Measurements from ENCODE around the gene TBCD. TPM values are rescaled to one million over a fixed set of nuclear protein-coding genes. Genes with fewer than 3 reads are reported as not detected.
A peak's percentile ranks its signal among the peaks of the same experiment; 100 is the strongest.
"Not testable (repeated sequence)": the region's sequence is repeated elsewhere in the genome, so short reads cannot be mapped to it uniquely, and the experiment has no call there.

The TBCD gene
- total RNA-seq, 4 donors from 2014 or later = 49.7 to 119 (median 71.5) TPM

DNA sequence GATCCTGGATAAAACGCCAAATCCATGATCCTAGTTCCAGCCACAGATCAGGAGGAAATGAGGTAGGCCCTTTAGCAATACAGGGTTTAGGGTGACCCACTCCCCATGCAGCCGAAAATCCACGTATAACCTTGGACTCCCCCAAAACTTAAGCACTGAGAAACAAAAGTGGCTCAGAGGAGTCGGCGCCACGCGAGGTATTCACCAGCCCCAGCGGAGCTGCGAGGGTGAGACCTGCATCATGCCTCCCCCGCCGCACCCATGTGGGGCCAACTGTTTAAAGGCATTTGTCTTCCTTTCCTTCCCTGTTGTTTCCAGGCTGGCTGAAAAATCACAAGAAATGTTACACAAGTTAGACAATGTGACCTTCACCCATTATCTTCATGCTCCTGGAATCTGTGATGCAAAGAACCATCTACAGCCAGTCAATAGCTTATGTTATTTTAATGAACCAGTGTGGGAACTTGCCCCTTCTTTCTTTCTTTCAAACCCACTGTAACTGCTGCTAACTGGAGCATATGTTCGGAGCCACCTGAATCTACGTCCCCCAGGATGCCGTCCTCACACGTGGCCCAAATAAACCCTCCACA is 229.4 kb downstream of the TBCD start:
- DNase-seq (ENCODE audit: low spot score in 2 of 2) = no peak
- no peak overlapping the region for H3K27ac ChIP-seq
- H3K9me3 ChIP-seq = no peaks in the 10 kb centered on the region
- TF ChIP-seq, protein P1, sequence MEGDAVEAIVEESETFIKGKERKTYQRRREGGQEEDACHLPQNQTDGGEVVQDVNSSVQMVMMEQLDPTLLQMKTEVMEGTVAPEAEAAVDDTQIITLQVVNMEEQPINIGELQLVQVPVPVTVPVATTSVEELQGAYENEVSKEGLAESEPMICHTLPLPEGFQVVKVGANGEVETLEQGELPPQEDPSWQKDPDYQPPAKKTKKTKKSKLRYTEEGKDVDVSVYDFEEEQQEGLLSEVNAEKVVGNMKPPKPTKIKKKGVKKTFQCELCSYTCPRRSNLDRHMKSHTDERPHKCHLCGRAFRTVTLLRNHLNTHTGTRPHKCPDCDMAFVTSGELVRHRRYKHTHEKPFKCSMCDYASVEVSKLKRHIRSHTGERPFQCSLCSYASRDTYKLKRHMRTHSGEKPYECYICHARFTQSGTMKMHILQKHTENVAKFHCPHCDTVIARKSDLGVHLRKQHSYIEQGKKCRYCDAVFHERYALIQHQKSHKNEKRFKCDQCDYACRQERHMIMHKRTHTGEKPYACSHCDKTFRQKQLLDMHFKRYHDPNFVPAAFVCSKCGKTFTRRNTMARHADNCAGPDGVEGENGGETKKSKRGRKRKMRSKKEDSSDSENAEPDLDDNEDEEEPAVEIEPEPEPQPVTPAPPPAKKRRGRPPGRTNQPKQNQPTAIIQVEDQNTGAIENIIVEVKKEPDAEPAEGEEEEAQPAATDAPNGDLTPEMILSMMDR (IDR thresholded peaks at IDR 0.05) = no peak
- TF ChIP-seq POLR2AphosphoS5 (IDR thresholded peaks at IDR 0.05) (no peak), POLR2A (IDR thresholded peaks at IDR 0.05) (no peak), EP300 (IDR thresholded peaks at IDR 0.05) (no peak)
- H3K27me3 ChIP-seq = no peaks in the 10 kb centered on the region
- H3K4me1 ChIP-seq = peaks cover 8% of the 10 kb centered on the region
- no peak overlapping the region for H3K4me3 ChIP-seq
- no peaks in the 10 kb centered on the region for H3K36me3 ChIP-seq
- 91% methylated on average over 15 of the region's 15 CpGs for WGBS

DNA sequence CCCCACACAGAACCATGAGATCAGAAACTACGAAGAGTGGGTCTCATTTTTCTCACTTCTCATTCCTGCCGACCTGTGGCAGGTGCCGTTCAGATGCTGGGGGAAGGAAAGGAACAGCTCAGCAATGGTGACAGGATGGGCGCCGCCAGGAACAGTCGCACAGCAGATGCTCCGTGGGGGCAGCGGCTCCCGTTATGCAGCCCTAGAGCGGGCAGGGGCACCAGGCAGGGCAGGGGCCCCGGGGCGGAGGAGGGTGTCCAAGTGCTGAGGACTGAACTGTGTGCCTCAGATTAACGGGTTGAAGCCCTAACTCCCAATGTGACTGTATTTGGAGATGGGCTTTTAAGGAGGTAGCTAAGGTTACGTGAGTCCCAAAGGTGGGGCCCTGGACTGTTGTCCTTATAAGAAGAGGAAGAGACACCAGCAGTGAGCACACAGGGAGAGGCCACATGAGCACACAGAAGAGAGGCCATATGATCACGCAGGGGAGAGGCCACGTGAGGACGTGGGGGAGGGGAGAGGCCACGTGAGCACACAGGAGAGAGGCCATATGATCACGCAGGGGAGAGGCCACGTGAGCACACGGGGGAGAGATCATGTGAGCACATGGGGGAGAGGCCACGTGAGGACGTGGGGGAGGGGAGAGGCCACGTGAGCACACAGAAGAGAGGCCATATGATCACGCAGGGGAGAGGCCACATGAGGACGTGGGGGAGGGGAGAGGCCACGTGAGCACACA is 231.8 kb downstream of the TBCD start:
- Histone ChIP-seq H3K4me3 (no peak overlapping the region), H3K4me1 (peaks cover 15% of the 10 kb centered on the region), H3K27me3 (no peaks in the 10 kb centered on the region), H3K9me3 (no peaks in the 10 kb centered on the region), H3K36me3 (no peaks in the 10 kb centered on the region), H3K27ac (no peak overlapping the region)
- TF ChIP-seq POLR2A (IDR thresholded peaks at IDR 0.05) (no peak), POLR2AphosphoS5 (IDR thresholded peaks at IDR 0.05) (no peak), EP300 (IDR thresholded peaks at IDR 0.05) (no peak)
- TF ChIP-seq, protein P1 (IDR thresholded peaks at IDR 0.05) = no peak
- 93% methylated on average over 27 of the region's 27 CpGs for WGBS
- no peak for DNase-seq (ENCODE audit: low spot score in 2 of 2)

DNA sequence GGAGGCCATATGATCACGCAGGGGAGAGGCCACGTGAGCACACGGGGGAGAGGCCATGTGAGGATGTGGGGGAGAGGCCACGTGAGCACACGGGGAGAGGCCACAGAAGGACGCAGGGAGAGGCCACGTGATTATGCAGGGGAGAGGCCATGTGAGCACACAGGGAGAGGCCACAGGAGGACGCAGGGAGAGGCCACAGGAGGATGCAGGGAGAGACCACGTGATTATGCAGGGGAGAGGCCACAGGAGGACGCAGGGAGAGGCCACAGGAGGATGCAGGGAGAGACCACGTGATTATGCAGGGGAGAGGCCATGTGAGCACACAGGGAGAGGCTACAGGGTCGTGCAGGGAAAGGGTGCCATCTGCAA is 232.4 kb downstream of the TBCD start:
- peaks cover 15% of the 10 kb centered on the region for H3K4me1 ChIP-seq
- not testable (repeated sequence) for H3K9me3 ChIP-seq; H3K27ac ChIP-seq; H3K36me3 ChIP-seq; H3K27me3 ChIP-seq; H3K4me3 ChIP-seq; DNase-seq (ENCODE audit: low spot score in 2 of 2)
- 82% methylated on average over 12 of the region's 12 CpGs for WGBS

DNA sequence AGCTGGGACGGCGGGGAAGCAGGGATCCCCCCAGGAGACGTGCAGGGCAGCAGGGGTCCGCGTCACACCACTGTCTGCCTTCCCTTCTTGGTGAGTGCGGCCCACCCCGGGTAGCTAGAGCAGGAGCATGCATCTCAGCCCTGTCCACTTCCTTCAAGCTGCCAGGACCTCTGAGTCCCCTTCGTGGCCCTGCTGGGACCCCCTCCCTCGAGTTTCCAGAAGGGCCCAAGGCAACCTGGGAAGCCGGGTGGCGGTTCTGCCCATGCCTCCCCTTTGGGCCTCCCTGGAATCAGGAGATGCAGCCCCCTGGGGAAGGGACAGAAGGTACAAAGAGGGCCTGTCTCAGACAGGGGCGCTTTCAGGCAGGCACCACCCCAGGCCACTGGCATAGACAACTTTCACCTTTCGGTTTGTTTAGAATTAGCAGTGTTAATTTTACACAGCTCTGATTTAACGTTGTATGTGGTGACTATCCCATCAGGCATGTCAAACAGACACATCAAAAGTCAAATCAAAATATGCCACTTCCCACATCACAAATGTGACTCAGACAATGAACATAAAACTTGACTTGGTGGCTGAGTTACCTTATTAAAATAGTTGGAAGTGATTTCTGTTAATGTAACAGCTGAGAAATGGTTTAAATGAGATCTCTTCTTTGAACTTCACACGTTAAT is 233.0 kb downstream of the TBCD start:
- Histone ChIP-seq H3K4me3 (no peak overlapping the region), H3K27me3 (no peaks in the 10 kb centered on the region), H3K27ac (no peak overlapping the region), H3K36me3 (no peaks in the 10 kb centered on the region), H3K9me3 (no peaks in the 10 kb centered on the region), H3K4me1 (peaks cover 15% of the 10 kb centered on the region)
- TF ChIP-seq POLR2A (IDR thresholded peaks at IDR 0.05) (no peak), POLR2AphosphoS5 (IDR thresholded peaks at IDR 0.05) (no peak), EP300 (IDR thresholded peaks at IDR 0.05) (no peak)
- TF ChIP-seq, protein P1 (IDR thresholded peaks at IDR 0.05) = no peak
- DNase-seq (ENCODE audit: low spot score in 2 of 2) = peak in 1 of 2 donors; percentile 50
- 87% methylated on average over 13 of the region's 15 CpGs for WGBS

DNA sequence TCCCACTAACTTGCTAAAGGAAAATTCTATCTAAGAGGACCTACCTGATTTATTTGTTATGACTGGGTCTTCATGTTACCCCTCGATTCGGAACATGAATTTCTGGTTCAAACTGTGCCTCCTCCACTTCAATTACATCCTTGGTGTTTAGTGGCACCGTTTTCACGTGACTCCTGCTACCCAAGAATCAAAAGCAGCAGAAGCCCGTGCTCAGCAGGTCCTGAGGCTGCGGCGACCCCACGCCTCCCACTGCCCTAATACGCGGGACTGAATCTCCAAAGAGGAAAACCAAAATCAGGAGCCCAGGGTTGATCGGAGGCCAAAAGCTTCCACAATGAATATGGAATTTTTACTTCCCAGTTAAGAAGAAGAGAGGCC is 233.6 kb downstream of the TBCD start:
- 85% methylated on average over 11 of the region's 11 CpGs for WGBS
- DNase-seq (ENCODE audit: low spot score in 2 of 2) = peak in 1 of 2 donors; percentile 38
- TF ChIP-seq POLR2AphosphoS5 (IDR thresholded peaks at IDR 0.05) (no peak), EP300 (IDR thresholded peaks at IDR 0.05) (no peak), POLR2A (IDR thresholded peaks at IDR 0.05) (no peak)
- TF ChIP-seq, protein P1 (IDR thresholded peaks at IDR 0.05) = no peak
- H3K4me3 ChIP-seq = no peak overlapping the region
- no peak overlapping the region for H3K27ac ChIP-seq
- peaks cover 15% of the 10 kb centered on the region for H3K4me1 ChIP-seq
- no peaks in the 10 kb centered on the region for H3K27me3 ChIP-seq
- H3K9me3 ChIP-seq = no peaks in the 10 kb centered on the region
- no peaks in the 10 kb centered on the region for H3K36me3 ChIP-seq
